Right forelimb (tissue), 1 donor: ENCODE results near the gene GBP6.
"Not testable (repeated sequence)": the region's sequence is repeated elsewhere in the genome, so short reads cannot be mapped to it uniquely, and the experiment has no call there.

Experiments
- DNase-seq: peaks from one replicate; pipeline ENCODE4 v3.0.0-alpha.2; 2018

GBP6 gene

GRCh38 chr1:89363638-89364536 lies at the start of gene GBP6:
TSS of gene GBP6 (plus strand) at chr1:89364059. CDS start at chr1:89368552, 4,493 bp downstream.
- no peak for DNase-seq

- DNase-seq = no peak
Observed at GRCh38 chr1:89322402-89322801, 41.5 kb upstream of the GBP6 start.

GRCh38 chr1:89331890-89332289 lies 32.0 kb upstream of the GBP6 start:
- no peak for DNase-seq

GRCh38 chr1:89332461-89332860 lies 31.4 kb upstream of the GBP6 start:
- DNase-seq = no peak

- DNase-seq = no peak
Observed at GRCh38 chr1:89335486-89335885, 28.4 kb upstream of the GBP6 start.

GRCh38 chr1:89337903-89338302 lies 26.0 kb upstream of the GBP6 start:
- DNase-seq = no peak

GRCh38 chr1:89339039-89339438 lies 24.8 kb upstream of the GBP6 start:
- DNase-seq = no peak

GRCh38 chr1:89345479-89345878 lies 18.4 kb upstream of the GBP6 start:
- DNase-seq = not testable (repeated sequence)

- no peak for DNase-seq
Observed at GRCh38 chr1:89347296-89347695, 16.6 kb upstream of the GBP6 start.

- DNase-seq = no peak
Observed at GRCh38 chr1:89350298-89350697, 13.6 kb upstream of the GBP6 start.

GRCh38 chr1:89351597-89352311 lies 12.1 kb upstream of the GBP6 start:
- no peak for DNase-seq

GRCh38 chr1:89352421-89352820 lies 11.4 kb upstream of the GBP6 start:
- DNase-seq = no peak

- no peak for DNase-seq
Observed at GRCh38 chr1:89354205-89354604, 9.7 kb upstream of the GBP6 start.

GRCh38 chr1:89355056-89355455 lies 8.8 kb upstream of the GBP6 start:
- no peak for DNase-seq

GRCh38 chr1:89356658-89357400 lies 7.0 kb upstream of the GBP6 start:
- DNase-seq = no peak

GRCh38 chr1:89358287-89358893 lies 5.5 kb upstream of the GBP6 start:
- peak; percentile 75 for DNase-seq

GRCh38 chr1:89360716-89361115 lies 3.1 kb upstream of the GBP6 start:
- no peak for DNase-seq

GRCh38 chr1:89361681-89362080 lies 2.2 kb upstream of the GBP6 start:
- DNase-seq = no peak

GRCh38 chr1:89363196-89363595 lies 663 bp upstream of the GBP6 start:
- no peak for DNase-seq

GRCh38 chr1:89364954-89365550 lies 1.2 kb downstream of the GBP6 start:
- DNase-seq = no peak

GRCh38 chr1:89367221-89367620 lies 3.4 kb downstream of the GBP6 start:
- DNase-seq = no peak

GRCh38 chr1:89369331-89369730 lies 5.5 kb downstream of the GBP6 start:
- DNase-seq = no peak

GRCh38 chr1:89373810-89374209 lies 10.0 kb downstream of the GBP6 start:
- not testable (repeated sequence) for DNase-seq
